Measurements from ENCODE around the gene BARHL2. TPM values are rescaled to one million over a fixed set of nuclear protein-coding genes. Genes with fewer than 3 reads are reported as not detected.

The BARHL2 gene
- not detected for total RNA-seq

- DNase-seq = no peak
- peak within 1 kb of the TSS; percentile 80 for H3K27ac Mint-ChIP-seq
- ChIA-PET CTCF (interaction anchor here (0.6 to 2.0 kb wide), 2 partner anchors 9 to 154 kb away, joined by 3 to 4 read pairs; no protein-coding TSS in a partner anchor), POLR2A (no interaction called here)
- peak within 1 kb of the TSS; percentile 65 for H3K4me3 Mint-ChIP-seq
- no peaks in the 10 kb centered on the region for H3K9me3 Mint-ChIP-seq
- peaks cover 86% of the 10 kb centered on the region for H3K27me3 Mint-ChIP-seq
- peaks cover 9% of the 10 kb centered on the region for H3K36me3 Mint-ChIP-seq (ENCODE audit: low read depth)
- H3K4me1 Mint-ChIP-seq = peaks cover 16% of the 10 kb centered on the region
Observed at GRCh38 chr1:90716552-90717355, at the start of gene BARHL2. Gene BARHL2 (minus strand): TSS chr1:90717302. CDS start chr1:90717195, 107 bp downstream.

- no peaks in the 10 kb centered on the region for H3K9me3 Mint-ChIP-seq
- peaks cover 17% of the 10 kb centered on the region for H3K27me3 Mint-ChIP-seq
- no peak for DNase-seq
Observed at GRCh38 chr1:90763930-90764329, 46.8 kb upstream of the BARHL2 start.

GRCh38 chr1:90763506-90763905 lies 46.4 kb upstream of the BARHL2 start:
- no peak for DNase-seq
- Mint-ChIP-seq H3K36me3 (ENCODE audit: low read depth) (no peaks in the 10 kb centered on the region), H3K27ac (no peak overlapping the region), H3K27me3 (peaks cover 17% of the 10 kb centered on the region), H3K4me1 (peaks cover 3% of the 10 kb centered on the region), H3K9me3 (no peaks in the 10 kb centered on the region), H3K4me3 (no peak overlapping the region)
- CTCF ChIA-PET = no interaction called here
- POLR2A ChIA-PET = no interaction called here

More at GRCh38 chr1:90763930-90764329, 46.8 kb upstream of the BARHL2 start:
- ChIA-PET CTCF (no interaction called here), POLR2A (no interaction called here)
- peaks cover 3% of the 10 kb centered on the region for H3K4me1 Mint-ChIP-seq
- no peak overlapping the region for H3K4me3 Mint-ChIP-seq
- no peaks in the 10 kb centered on the region for H3K36me3 Mint-ChIP-seq (ENCODE audit: low read depth)
- no peak overlapping the region for H3K27ac Mint-ChIP-seq

- H3K27me3 Mint-ChIP-seq = peaks cover 12% of the 10 kb centered on the region
- no peaks in the 10 kb centered on the region for H3K36me3 Mint-ChIP-seq (ENCODE audit: low read depth)
- H3K9me3 Mint-ChIP-seq = no peaks in the 10 kb centered on the region
- peaks cover 3% of the 10 kb centered on the region for H3K4me1 Mint-ChIP-seq
- no peak overlapping the region for H3K4me3 Mint-ChIP-seq
- ChIA-PET POLR2A (no interaction called here), CTCF (interaction anchor here (0.6 kb wide), 1 partner anchor 152 kb away, joined by 5 read pairs; no protein-coding TSS in a partner anchor)
- no peak overlapping the region for H3K27ac Mint-ChIP-seq
- no peak for DNase-seq
Observed at GRCh38 chr1:90761781-90762589, 44.9 kb upstream of the BARHL2 start.

- Mint-ChIP-seq H3K36me3 (ENCODE audit: low read depth) (no peaks in the 10 kb centered on the region), H3K27me3 (peaks cover 9% of the 10 kb centered on the region), H3K9me3 (no peaks in the 10 kb centered on the region), H3K4me1 (peaks cover 3% of the 10 kb centered on the region), H3K27ac (no peak overlapping the region), H3K4me3 (no peak overlapping the region)
- ChIA-PET POLR2A (no interaction called here), CTCF (no interaction called here)
- no peak for DNase-seq
Observed at GRCh38 chr1:90761156-90761555, 44.1 kb upstream of the BARHL2 start.

- CTCF ChIA-PET = no interaction called here
- Mint-ChIP-seq H3K36me3 (ENCODE audit: low read depth) (no peaks in the 10 kb centered on the region), H3K27ac (no peak overlapping the region), H3K4me3 (no peak overlapping the region), H3K9me3 (no peaks in the 10 kb centered on the region), H3K4me1 (no peaks in the 10 kb centered on the region), H3K27me3 (peaks cover 7% of the 10 kb centered on the region)
- DNase-seq = no peak
- POLR2A ChIA-PET = no interaction called here
Observed at GRCh38 chr1:90753556-90753955, 36.5 kb upstream of the BARHL2 start.

GRCh38 chr1:90748668-90749067 lies 31.6 kb upstream of the BARHL2 start:
- DNase-seq = no peak
- H3K4me1 Mint-ChIP-seq = no peaks in the 10 kb centered on the region
- H3K36me3 Mint-ChIP-seq (ENCODE audit: low read depth) = no peaks in the 10 kb centered on the region
- H3K4me3 Mint-ChIP-seq = no peak overlapping the region
- H3K9me3 Mint-ChIP-seq = no peaks in the 10 kb centered on the region
- no peak overlapping the region for H3K27ac Mint-ChIP-seq
- peaks cover 20% of the 10 kb centered on the region for H3K27me3 Mint-ChIP-seq
- ChIA-PET CTCF (no interaction called here), POLR2A (no interaction called here)

- no peak for DNase-seq
- Mint-ChIP-seq H3K9me3 (no peaks in the 10 kb centered on the region), H3K36me3 (ENCODE audit: low read depth) (no peaks in the 10 kb centered on the region), H3K27ac (no peak overlapping the region), H3K4me1 (no peaks in the 10 kb centered on the region), H3K4me3 (no peak overlapping the region), H3K27me3 (peaks cover 18% of the 10 kb centered on the region)
- ChIA-PET CTCF (no interaction called here), POLR2A (no interaction called here)
Observed at GRCh38 chr1:90746857-90747256, 29.8 kb upstream of the BARHL2 start.

GRCh38 chr1:90745972-90746371 lies 28.9 kb upstream of the BARHL2 start:
- Mint-ChIP-seq H3K27ac (no peak overlapping the region), H3K36me3 (ENCODE audit: low read depth) (no peaks in the 10 kb centered on the region), H3K9me3 (no peaks in the 10 kb centered on the region), H3K27me3 (peaks cover 23% of the 10 kb centered on the region), H3K4me1 (no peaks in the 10 kb centered on the region), H3K4me3 (no peak overlapping the region)
- CTCF ChIA-PET = no interaction called here
- POLR2A ChIA-PET = no interaction called here
- DNase-seq = no peak

GRCh38 chr1:90732136-90732535 lies 15.0 kb upstream of the BARHL2 start:
- Mint-ChIP-seq H3K9me3 (no peaks in the 10 kb centered on the region), H3K4me3 (no peak overlapping the region), H3K27me3 (peaks cover 76% of the 10 kb centered on the region), H3K4me1 (peaks cover 19% of the 10 kb centered on the region), H3K27ac (no peak overlapping the region), H3K36me3 (ENCODE audit: low read depth) (peaks cover 5% of the 10 kb centered on the region)
- ChIA-PET POLR2A (no interaction called here), CTCF (interaction anchor here (1.4 to 3.0 kb wide), 2 partner anchors 10 to 103 kb away, joined by 3 to 11 read pairs; no protein-coding TSS in a partner anchor)
- DNase-seq = no peak

- Mint-ChIP-seq H3K4me1 (peaks cover 19% of the 10 kb centered on the region), H3K36me3 (ENCODE audit: low read depth) (peaks cover 7% of the 10 kb centered on the region), H3K9me3 (no peaks in the 10 kb centered on the region), H3K27ac (no peak overlapping the region), H3K27me3 (peaks cover 79% of the 10 kb centered on the region), H3K4me3 (no peak overlapping the region)
- ChIA-PET POLR2A (no interaction called here), CTCF (interaction anchor here (0.7 to 3.0 kb wide), 4 partner anchors 9 to 103 kb away, joined by 3 to 11 read pairs (median 3); no protein-coding TSS in a partner anchor)
- no peak for DNase-seq
Observed at GRCh38 chr1:90731382-90732050, 14.4 kb upstream of the BARHL2 start.

- Mint-ChIP-seq H3K27ac (no peak overlapping the region), H3K4me3 (peak overlapping the region; percentile 58), H3K9me3 (peaks cover 2% of the 10 kb centered on the region), H3K4me1 (peaks cover 28% of the 10 kb centered on the region), H3K27me3 (peaks cover 86% of the 10 kb centered on the region), H3K36me3 (ENCODE audit: low read depth) (peaks cover 12% of the 10 kb centered on the region)
- DNase-seq = no peak
- ChIA-PET POLR2A (no interaction called here), CTCF (interaction anchor here (0.8 to 3.0 kb wide), 4 partner anchors 8 to 23 kb away, joined by 3 to 11 read pairs (median 7); no protein-coding TSS in a partner anchor)
Observed at GRCh38 chr1:90730243-90731022, 13.3 kb upstream of the BARHL2 start.

Data from activated CD4-positive, alpha-beta T cell treated with anti-CD3 and anti-CD28 coated beads, Interleukin-2, amount 10 ng/mL, durations not matched to agents 7 days and 5 days (primary cell).